Measurements from ENCODE around the gene RGL3. TPM values are rescaled to one million over a fixed set of nuclear protein-coding genes. Genes with fewer than 3 reads are reported as not detected.
A peak's percentile ranks its signal among the peaks of the same experiment; 100 is the strongest.

Gene RGL3
- total and polyA plus RNA-seq, 10 of the 15 experiments (the other 5 are each of a cell fraction or from before 2014, with no cell fraction given), result not detected

- TF ChIP-seq, protein P1, sequence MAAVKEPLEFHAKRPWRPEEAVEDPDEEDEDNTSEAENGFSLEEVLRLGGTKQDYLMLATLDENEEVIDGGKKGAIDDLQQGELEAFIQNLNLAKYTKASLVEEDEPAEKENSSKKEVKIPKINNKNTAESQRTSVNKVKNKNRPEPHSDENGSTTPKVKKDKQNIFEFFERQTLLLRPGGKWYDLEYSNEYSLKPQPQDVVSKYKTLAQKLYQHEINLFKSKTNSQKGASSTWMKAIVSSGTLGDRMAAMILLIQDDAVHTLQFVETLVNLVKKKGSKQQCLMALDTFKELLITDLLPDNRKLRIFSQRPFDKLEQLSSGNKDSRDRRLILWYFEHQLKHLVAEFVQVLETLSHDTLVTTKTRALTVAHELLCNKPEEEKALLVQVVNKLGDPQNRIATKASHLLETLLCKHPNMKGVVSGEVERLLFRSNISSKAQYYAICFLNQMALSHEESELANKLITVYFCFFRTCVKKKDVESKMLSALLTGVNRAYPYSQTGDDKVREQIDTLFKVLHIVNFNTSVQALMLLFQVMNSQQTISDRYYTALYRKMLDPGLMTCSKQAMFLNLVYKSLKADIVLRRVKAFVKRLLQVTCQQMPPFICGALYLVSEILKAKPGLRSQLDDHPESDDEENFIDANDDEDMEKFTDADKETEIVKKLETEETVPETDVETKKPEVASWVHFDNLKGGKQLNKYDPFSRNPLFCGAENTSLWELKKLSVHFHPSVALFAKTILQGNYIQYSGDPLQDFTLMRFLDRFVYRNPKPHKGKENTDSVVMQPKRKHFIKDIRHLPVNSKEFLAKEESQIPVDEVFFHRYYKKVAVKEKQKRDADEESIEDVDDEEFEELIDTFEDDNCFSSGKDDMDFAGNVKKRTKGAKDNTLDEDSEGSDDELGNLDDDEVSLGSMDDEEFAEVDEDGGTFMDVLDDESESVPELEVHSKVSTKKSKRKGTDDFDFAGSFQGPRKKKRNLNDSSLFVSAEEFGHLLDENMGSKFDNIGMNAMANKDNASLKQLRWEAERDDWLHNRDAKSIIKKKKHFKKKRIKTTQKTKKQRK (IDR thresholded peaks at IDR 0.05; ENCODE audit: low read depth, low read length), result no peak
- peak; percentile 66 for TF ChIP-seq IKZF1 (conservative IDR thresholded peaks at IDR 0.05)
- TF ChIP-seq FOS (IDR thresholded peaks at IDR 0.05; ENCODE audit: borderline replicate concordance, extremely low read depth, insufficient read length), result no peak
- TF ChIP-seq, protein P2, sequence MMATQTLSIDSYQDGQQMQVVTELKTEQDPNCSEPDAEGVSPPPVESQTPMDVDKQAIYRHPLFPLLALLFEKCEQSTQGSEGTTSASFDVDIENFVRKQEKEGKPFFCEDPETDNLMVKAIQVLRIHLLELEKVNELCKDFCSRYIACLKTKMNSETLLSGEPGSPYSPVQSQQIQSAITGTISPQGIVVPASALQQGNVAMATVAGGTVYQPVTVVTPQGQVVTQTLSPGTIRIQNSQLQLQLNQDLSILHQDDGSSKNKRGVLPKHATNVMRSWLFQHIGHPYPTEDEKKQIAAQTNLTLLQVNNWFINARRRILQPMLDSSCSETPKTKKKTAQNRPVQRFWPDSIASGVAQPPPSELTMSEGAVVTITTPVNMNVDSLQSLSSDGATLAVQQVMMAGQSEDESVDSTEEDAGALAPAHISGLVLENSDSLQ (IDR thresholded peaks at IDR 0.05), result no peak
- TF ChIP-seq, protein P3, sequence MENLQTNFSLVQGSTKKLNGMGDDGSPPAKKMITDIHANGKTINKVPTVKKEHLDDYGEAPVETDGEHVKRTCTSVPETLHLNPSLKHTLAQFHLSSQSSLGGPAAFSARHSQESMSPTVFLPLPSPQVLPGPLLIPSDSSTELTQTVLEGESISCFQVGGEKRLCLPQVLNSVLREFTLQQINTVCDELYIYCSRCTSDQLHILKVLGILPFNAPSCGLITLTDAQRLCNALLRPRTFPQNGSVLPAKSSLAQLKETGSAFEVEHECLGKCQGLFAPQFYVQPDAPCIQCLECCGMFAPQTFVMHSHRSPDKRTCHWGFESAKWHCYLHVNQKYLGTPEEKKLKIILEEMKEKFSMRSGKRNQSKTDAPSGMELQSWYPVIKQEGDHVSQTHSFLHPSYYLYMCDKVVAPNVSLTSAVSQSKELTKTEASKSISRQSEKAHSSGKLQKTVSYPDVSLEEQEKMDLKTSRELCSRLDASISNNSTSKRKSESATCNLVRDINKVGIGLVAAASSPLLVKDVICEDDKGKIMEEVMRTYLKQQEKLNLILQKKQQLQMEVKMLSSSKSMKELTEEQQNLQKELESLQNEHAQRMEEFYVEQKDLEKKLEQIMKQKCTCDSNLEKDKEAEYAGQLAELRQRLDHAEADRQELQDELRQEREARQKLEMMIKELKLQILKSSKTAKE (IDR thresholded peaks at IDR 0.05; ENCODE audit: low read depth, poor library complexity, severe bottlenecking), result no peak
- no peak for TF ChIP-seq ZNF687 (IDR thresholded peaks at IDR 0.05)
- no peak for TF ChIP-seq ZSCAN29 (IDR thresholded peaks at IDR 0.05)
- peak; percentile 71 for TF ChIP-seq PAX5 (IDR thresholded peaks at IDR 0.05; ENCODE audit: borderline replicate concordance, low read depth, low read length)
- no peak for TF ChIP-seq ESRRA (IDR thresholded peaks at IDR 0.05; ENCODE audit: low read length)
- 0 out of 2 replicates have a peak, but pooled peaks have one; percentile 30 for TF ChIP-seq ZBTB33 (IDR thresholded peaks at IDR 0.05)
- TF ChIP-seq RUNX3 (IDR thresholded peaks at IDR 0.05; ENCODE audit: low read length), result peak; percentile 49
- 0 out of 2 replicates have a peak, but pooled peaks have one; percentile 10 for TF ChIP-seq NR2F1 (conservative IDR thresholded peaks at IDR 0.05)
- peak; percentile 62 to 87 (median 75) for TF ChIP-seq CTCF (IDR thresholded peaks at IDR 0.05 in 2 of 3, conservative IDR thresholded peaks at IDR 0.05 in 1 of 3; ENCODE audit: control insufficient read depth in 2 of 3, extremely low read depth in 1 of 3, insufficient read depth in 1 of 3, low read depth in 3 of 3, low read length in 3 of 3)
Observed at GRCh38 chr19:11382898-11383705, 36.0 kb downstream of the RGL3 start (continued).

Measured in GM12878 (cell line).